Naive thymus-derived CD4-positive, alpha-beta T cell (primary cell): ENCODE data around the gene UBC. TPM values are rescaled to one million over a fixed set of nuclear protein-coding genes. Genes with fewer than 3 reads are reported as not detected.
"Not testable (repeated sequence)": the region's sequence is repeated elsewhere in the genome, so short reads cannot be mapped to it uniquely, and the experiment has no call there.

Source experiments
- ATAC-seq: fragments of 150-1000 bp; cut with Tn5 transposase; 2 replicates; pipeline ENCODE4 v1.10.0; 2021; ENCODE audit warnings: mild to moderate bottlenecking, moderate library complexity
- CTCF ChIA-PET: fragments of 350-600 bp; sonication (Branson Sonifier 250); formaldehyde crosslinking; loops from one replicate; lab custom pipeline; 2021; ENCODE audit warnings: antibody characterized with exemption; lab: Charles Lee
- POLR2A ChIA-PET: fragments of 350-600 bp; sonication (Branson Sonifier 250); formaldehyde crosslinking; loops from one replicate; lab custom pipeline; 2021; ENCODE audit warnings: antibody characterized with exemption, inconsistent platforms; lab: Charles Lee
- DNase-seq, 9 donors: peaks; one replicate each; pipeline versions ENCODE4 v3.0.0 to v3.0.0-alpha.2; 2020 to 2022; ENCODE audit warnings: mixed read lengths in 1 of 9
- H3K27ac ChIP-seq: one replicate; pipeline ENCODE4 v1.7.0; 2013; ENCODE audit warnings: mild to moderate bottlenecking, low read depth, low read length, moderate library complexity
- H3K27me3 ChIP-seq, 2 donors: one replicate each; pipeline ENCODE4 v1.7.0; 2013; ENCODE audit warnings: low read length in 2 of 2, mild to moderate bottlenecking in 2 of 2, moderate library complexity in 2 of 2; ENCODE audit not compliant: control insufficient read depth in 2 of 2, insufficient read depth in 2 of 2
- H3K36me3 ChIP-seq, 3 experiments: 1 replicate in 2 of 3; 2 replicates in 1 of 3; pipeline ENCODE4 v1.7.0; 2013; ENCODE audit warnings: low read length in 3 of 3, mild to moderate bottlenecking in 3 of 3, moderate library complexity in 1 of 3; ENCODE audit not compliant: insufficient read depth in 3 of 3, control insufficient read depth in 2 of 3
- H3K4me1 ChIP-seq, 2 donors: one replicate each; pipeline ENCODE4 v1.7.0; 2013; ENCODE audit warnings: low read length in 2 of 2, mild to moderate bottlenecking in 2 of 2, moderate library complexity in 1 of 2; ENCODE audit not compliant: control insufficient read depth in 2 of 2, insufficient read depth in 2 of 2
- H3K4me3 ChIP-seq: 2 replicates; pipeline ENCODE4 v1.7.0; 2013; ENCODE audit warnings: mild to moderate bottlenecking, low read length
- H3K9me3 ChIP-seq, 3 experiments: 1 replicate in 2 of 3; 2 replicates in 1 of 3; pipeline ENCODE4 v1.7.0; 2013; ENCODE audit warnings: low read length in 3 of 3; ENCODE audit not compliant: control insufficient read depth in 2 of 3
- H3K27ac Mint-ChIP-seq, 9 donors: one replicate each; pipeline ENCODE4 v1.8.0; 2020 to 2022; ENCODE audit warnings: mixed read lengths in 9 of 9, mild to moderate bottlenecking in 8 of 9, moderate library complexity in 5 of 9, inconsistent platforms in 2 of 9
- H3K27me3 Mint-ChIP-seq, 5 donors: one replicate each; pipeline ENCODE4 v1.8.0; 2021 to 2022; ENCODE audit warnings: mixed read lengths in 5 of 5, mild to moderate bottlenecking in 1 of 5
- H3K36me3 Mint-ChIP-seq, 5 donors: one replicate each; pipeline ENCODE4 v1.8.0; 2020 to 2022; ENCODE audit warnings: mixed read lengths in 5 of 5, mild to moderate bottlenecking in 3 of 5, inconsistent platforms in 1 of 5
- H3K4me1 Mint-ChIP-seq, 7 donors: one replicate each; pipeline ENCODE4 v1.8.0; 2020 to 2022; ENCODE audit warnings: mixed read lengths in 7 of 7, mild to moderate bottlenecking in 3 of 7, inconsistent platforms in 1 of 7
- H3K4me3 Mint-ChIP-seq, 10 donors: one replicate each; pipeline ENCODE4 v1.8.0; 2020 to 2022; ENCODE audit warnings: mild to moderate bottlenecking in 10 of 10, mixed read lengths in 10 of 10, moderate library complexity in 6 of 10, inconsistent platforms in 2 of 10
- H3K9me3 Mint-ChIP-seq, 11 donors: one replicate each; pipeline ENCODE4 v1.8.0; 2020 to 2022; ENCODE audit warnings: mixed read lengths in 11 of 11, mild to moderate bottlenecking in 4 of 11, inconsistent platforms in 1 of 11, moderate library complexity in 1 of 11
- intact Hi-C, 2 donors: fragments of 100-400 bp; cut with micrococcal nuclease; formaldehyde crosslinking; loops; one replicate each; pipeline ENCODE4 v1.15.1; 2023
- polyA plus RNA-seq, 2 donors: library from polyadenylated mRNA; unstranded; fragments of 300-500 nt; fragmentation: Illumina TruSeq; gene quantifications; one replicate each; pipeline ENCODE4 v1.2.3, GENCODE V29; 2021
- total RNA-seq, 6 experiments: library from RNA in 5 of 6; stranded (reverse) in 5 of 6; gene quantifications; 1 replicate in 5 of 6; 2 replicates in 1 of 6; pipeline ENCODE4 v1.2.3 and lab custom pipeline; 2021 to 2026

UBC gene
- total and polyA plus RNA-seq, 7 experiments from 2014 or later = 753 to 1,865 (median 945) TPM

DNA sequence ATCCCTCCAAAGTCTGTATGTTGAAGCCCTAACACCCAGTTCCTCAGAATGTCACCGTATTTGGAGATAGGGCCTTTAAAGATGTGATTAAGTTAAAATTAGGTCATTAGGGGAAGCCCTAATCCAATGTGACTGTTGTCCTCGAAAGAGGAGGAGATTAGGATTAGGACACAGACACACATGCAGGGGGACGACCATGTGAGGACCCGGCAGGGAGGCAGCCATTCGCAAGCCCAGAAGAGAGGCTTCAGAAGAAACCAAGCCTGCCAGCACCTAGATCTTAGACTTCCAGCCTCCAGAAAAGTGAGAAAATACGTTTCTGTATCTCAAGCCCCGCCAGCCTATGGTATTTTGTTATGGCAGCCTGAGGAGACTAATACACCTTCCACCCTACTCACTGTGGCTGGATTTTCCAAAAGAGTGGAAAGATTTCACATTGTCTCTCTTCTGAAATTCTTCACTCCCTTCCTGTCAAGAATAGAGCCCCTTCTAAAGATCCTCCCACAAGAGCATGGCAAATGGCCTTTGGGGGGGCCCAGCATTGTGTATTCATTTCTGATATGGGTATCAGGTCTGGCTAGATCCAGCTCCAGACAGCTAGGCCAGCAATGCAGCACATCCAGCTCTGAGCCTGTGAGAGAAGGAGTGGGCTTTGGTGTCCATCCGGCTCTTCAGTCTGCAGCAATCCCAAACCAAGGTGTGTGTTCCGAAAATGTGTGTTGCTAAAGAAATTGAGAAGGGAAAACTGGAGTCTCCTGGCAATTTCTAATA, 15.4 kb upstream of the UBC start:
- peak overlapping the region in 5 of 10 donors; percentile 12 to 97 (median 89) for H3K4me3 Mint-ChIP-seq
- H3K9me3 Mint-ChIP-seq = peaks cover 0 to 13% (median 0%) of the 10 kb centered on the region in 11 donors
- no peak for DNase-seq
- Histone ChIP-seq H3K27ac (no peak overlapping the region), H3K4me3 (no peak overlapping the region), H3K9me3 (no peaks in the 10 kb centered on the region), H3K4me1 (peaks cover 13 to 14% of the 10 kb centered on the region in 2 donors), H3K27me3 (no peaks in the 10 kb centered on the region), H3K36me3 (no peaks in the 10 kb centered on the region)
- ATAC-seq = no peak
- H3K27ac Mint-ChIP-seq = peak overlapping the region in 3 of 9 donors; percentile 40 to 98 (median 96)
- H3K4me1 Mint-ChIP-seq = peaks cover 18 to 31% (median 28%) of the 10 kb centered on the region in 7 donors
- ChIA-PET CTCF (interaction anchor here (1.2 to 1.5 kb wide), 2 partner anchors 23 to 27 kb away, joined by 3 read pairs; no protein-coding TSS in a partner anchor), POLR2A (interaction anchor here (0.6 to 13.8 kb wide), 4 partner anchors 9 to 689 kb away, joined by 3 to 764 read pairs (median 6); partner anchors contain the start of gene UBC)
- H3K27me3 Mint-ChIP-seq = peaks cover 0 to 9% (median 0%) of the 10 kb centered on the region in 5 donors
- intact Hi-C loops = loop anchor here in 1 of 2 donors (5.0 kb wide), 1 partner anchor 958 kb away; the partner anchor contains the start of genes CCDC92 and ZNF664
- peaks cover 0 to 11% (median 0%) of the 10 kb centered on the region in 5 donors for H3K36me3 Mint-ChIP-seq

DNA sequence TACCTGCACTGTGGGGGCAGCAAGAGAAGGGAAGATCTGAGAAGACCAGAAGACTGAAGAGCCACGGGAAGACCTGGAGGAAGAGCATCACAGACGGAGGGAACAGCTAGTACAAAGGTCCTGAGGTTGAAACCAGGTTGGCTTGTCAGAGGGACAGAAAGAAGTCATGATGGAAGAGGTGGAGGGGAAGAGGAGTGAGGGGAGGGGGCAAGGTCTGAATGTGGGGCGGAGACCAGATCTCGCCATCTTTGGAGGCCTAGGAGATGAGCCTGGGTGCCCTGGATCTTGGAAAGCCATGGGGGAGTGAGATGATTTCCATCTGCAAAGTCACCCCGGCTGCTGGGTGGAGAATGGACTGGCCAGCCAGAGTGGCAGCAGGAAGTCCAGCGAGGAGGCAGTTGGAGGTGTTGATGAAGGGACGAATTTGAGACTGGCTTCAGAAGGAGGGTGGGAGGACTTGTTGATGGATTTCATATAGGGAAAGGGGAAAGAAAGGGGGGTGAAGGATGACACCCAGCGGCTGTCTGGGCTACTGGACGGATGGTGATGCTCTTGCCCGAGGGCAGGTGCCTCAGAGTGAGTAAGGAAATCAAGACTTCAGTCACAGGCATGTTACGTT, 14.6 kb upstream of the UBC start:
- H3K36me3 Mint-ChIP-seq = peaks cover 0 to 11% (median 0%) of the 10 kb centered on the region in 5 donors
- Histone ChIP-seq H3K4me1 (peaks cover 13 to 14% of the 10 kb centered on the region in 2 donors), H3K9me3 (no peaks in the 10 kb centered on the region), H3K36me3 (no peaks in the 10 kb centered on the region), H3K4me3 (peak overlapping the region; percentile 91), H3K27ac (no peak overlapping the region), H3K27me3 (no peaks in the 10 kb centered on the region)
- intact Hi-C loops = loop anchor here in 1 of 2 donors (5.0 kb wide), 1 partner anchor 957 kb away; the partner anchor contains the start of genes CCDC92 and ZNF664
- peak overlapping the region; percentile 51 to 100 (median 90) for H3K27ac Mint-ChIP-seq
- peaks cover 18 to 31% (median 28%) of the 10 kb centered on the region in 7 donors for H3K4me1 Mint-ChIP-seq
- DNase-seq = no peak
- H3K4me3 Mint-ChIP-seq = peak overlapping the region; percentile 56 to 97 (median 92)
- H3K9me3 Mint-ChIP-seq = peaks cover 0 to 13% (median 0%) of the 10 kb centered on the region in 11 donors
- ChIA-PET POLR2A (interaction anchor here (0.6 to 17.1 kb wide), 6 partner anchors 8 to 23 kb away, joined by 3 to 764 read pairs (median 30); partner anchors contain the start of gene UBC), CTCF (interaction anchor here (1.4 to 3.8 kb wide), 4 partner anchors 10 to 22 kb away, joined by 6 to 28 read pairs (median 14); partner anchors contain the start of gene UBC)
- peaks cover 0 to 9% (median 0%) of the 10 kb centered on the region in 5 donors for H3K27me3 Mint-ChIP-seq
- ATAC-seq = no peak

DNA sequence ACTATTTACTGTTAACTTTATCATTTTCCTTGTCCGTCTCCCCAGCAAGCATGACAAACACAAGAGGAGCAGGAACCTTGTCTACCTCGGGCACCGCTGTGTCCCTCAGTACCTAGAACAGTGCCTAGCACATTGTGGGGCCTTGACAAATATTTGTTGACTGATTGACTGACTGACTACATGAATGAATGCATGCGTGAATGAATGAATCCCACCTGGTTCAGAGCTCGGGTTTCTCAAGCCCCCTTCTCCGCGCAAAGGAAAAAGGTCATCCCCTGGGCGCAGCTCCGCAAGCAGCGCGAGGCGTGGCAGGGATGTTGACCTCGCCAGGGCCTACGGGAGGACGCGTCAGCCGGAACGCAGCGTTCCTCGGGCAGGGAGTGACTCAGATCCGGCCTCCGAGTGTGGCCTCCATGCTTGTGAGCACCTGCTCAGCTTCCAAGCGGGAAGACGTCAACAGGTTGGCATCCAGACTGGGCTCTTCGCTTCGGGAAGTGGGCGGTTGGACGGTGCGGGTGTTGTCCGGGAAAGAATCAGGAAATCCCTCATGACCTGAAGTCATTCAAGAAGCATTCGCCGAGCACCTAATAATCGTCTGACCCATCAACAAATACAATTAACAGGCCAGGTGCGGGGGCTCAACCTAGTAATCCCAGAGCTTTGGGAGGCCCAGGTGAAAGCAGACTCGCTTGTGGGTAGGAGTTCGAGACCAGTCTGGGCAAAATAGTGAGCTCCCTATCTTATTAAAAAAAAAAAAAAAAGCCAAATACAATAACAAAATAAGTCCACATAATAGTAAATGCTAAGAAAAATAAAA, 13.9 kb upstream of the UBC start:
- H3K27me3 Mint-ChIP-seq = peaks cover 0 to 9% (median 0%) of the 10 kb centered on the region in 5 donors
- H3K4me3 Mint-ChIP-seq = peak overlapping the region; percentile 84 to 97 (median 93)
- intact Hi-C loops = loop anchor here in 1 of 2 donors (5.0 kb wide), 1 partner anchor 956 kb away; the partner anchor contains the start of genes CCDC92 and ZNF664
- peak in 1 of 9 donors; percentile 60 for DNase-seq
- Histone ChIP-seq H3K36me3 (no peaks in the 10 kb centered on the region), H3K4me3 (peak overlapping the region; percentile 91), H3K27ac (peak overlapping the region; percentile 65), H3K4me1 (peaks cover 13 to 14% of the 10 kb centered on the region in 2 donors), H3K27me3 (no peaks in the 10 kb centered on the region), H3K9me3 (no peaks in the 10 kb centered on the region)
- POLR2A ChIA-PET = interaction anchor here (0.6 to 17.1 kb wide), 8 partner anchors 8 to 704 kb away, joined by 3 to 764 read pairs (median 3); partner anchors contain the start of gene UBC
- ATAC-seq = peak; percentile 49
- H3K9me3 Mint-ChIP-seq = peaks cover 0 to 13% (median 0%) of the 10 kb centered on the region in 11 donors
- H3K4me1 Mint-ChIP-seq = peaks cover 18 to 33% (median 28%) of the 10 kb centered on the region in 7 donors
- CTCF ChIA-PET = interaction anchor here (1.4 to 3.8 kb wide), 6 partner anchors 9 to 21 kb away, joined by 5 to 28 read pairs (median 9); partner anchors contain the start of gene UBC
- H3K27ac Mint-ChIP-seq = peak overlapping the region; percentile 90 to 100 (median 98)
- peaks cover 0 to 11% (median 0%) of the 10 kb centered on the region in 5 donors for H3K36me3 Mint-ChIP-seq

DNA sequence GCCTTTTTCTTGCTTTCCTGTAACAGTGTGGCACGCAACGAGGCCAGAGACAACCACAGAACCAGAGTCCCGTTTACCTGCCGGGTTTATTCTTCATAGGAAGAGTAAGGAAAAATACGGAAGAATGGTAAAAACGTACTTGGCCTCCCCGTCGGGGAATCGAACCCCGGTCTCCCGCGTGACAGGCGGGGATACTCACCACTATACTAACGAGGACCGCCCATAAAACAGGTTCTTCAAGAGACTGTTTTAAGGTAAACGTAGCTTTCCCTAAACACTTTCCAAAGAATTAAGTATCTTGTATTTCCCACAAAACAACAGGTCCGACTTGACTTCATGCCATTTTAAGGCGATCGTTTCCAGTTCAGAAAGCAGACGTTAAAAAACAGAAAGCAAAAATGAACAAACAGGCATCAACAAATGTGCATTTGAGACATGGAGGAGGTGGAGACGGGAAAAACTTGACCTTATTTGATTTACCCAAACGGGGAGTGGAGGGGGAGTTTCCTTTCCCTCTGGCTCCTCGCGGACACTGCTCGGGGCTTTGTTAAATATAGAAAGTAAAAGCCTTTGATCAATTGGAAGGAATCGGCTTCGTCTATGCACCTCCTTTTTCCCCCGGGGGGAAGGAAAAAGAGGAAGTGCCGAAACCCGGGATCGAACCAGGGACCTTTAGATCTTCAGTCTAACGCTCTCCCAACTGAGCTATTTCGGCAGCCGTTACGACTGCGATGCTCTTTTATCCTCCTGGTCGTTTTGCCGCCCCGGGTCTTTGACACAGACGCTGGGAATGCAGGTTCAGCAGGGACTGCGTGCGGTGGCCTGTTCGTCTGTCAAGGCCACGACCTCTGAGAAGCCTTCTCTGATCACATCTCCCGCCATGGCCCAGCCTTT, 13.0 kb upstream of the UBC start:
- peak overlapping the region; percentile 84 to 97 (median 93) for H3K4me3 Mint-ChIP-seq
- peak; percentile 93 for ATAC-seq

DNA sequence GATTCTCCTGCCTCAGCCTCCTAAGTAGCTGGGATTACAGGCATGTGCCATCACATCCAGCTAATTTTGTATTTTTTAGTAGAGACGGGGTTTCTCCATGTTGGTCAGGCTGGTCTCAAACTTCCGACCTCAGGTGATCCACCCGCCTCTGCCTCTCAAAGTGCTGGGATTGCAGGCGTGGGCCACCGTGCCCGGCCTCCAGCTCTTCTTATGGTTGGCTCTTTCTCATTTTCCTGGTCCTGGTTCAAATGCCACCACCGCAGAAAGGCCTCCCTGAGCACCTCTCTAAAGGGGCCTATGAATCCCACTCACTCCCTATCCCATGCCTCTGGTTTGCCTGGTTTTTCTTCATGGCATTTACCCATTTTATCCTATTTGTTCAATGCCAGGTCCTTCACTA, 11.3 kb upstream of the UBC start:
- not testable (repeated sequence) for DNase-seq, H3K4me3 ChIP-seq, H3K27ac ChIP-seq, H3K27me3 ChIP-seq, H3K9me3 ChIP-seq, ATAC-seq, H3K36me3 ChIP-seq
- Mint-ChIP-seq H3K27ac (peak overlapping the region in 4 of 9 donors; percentile 90 to 100 (median 97)), H3K27me3 (peaks cover 0 to 11% (median 0%) of the 10 kb centered on the region in 5 donors), H3K9me3 (peaks cover 0 to 20% (median 0%) of the 10 kb centered on the region in 11 donors), H3K4me3 (peak overlapping the region in 1 of 10 donors; percentile 8), H3K36me3 (peaks cover 0 to 11% (median 0%) of the 10 kb centered on the region in 5 donors), H3K4me1 (peaks cover 35 to 53% (median 49%) of the 10 kb centered on the region in 7 donors)
- intact Hi-C loops = loop anchor here (2.0 to 5.0 kb wide), 2 partner anchors 67 to 953 kb away; partner anchors contain the start of genes BRI3BP (in 1 of the 2), CCDC92 (in 1 of the 2) and ZNF664 (in 1 of the 2)
- H3K4me1 ChIP-seq = peaks cover 32 to 35% of the 10 kb centered on the region in 2 donors
- ChIA-PET POLR2A (interaction anchor here (3.9 to 17.1 kb wide), 3 partner anchors 8 to 13 kb away, joined by 57 to 764 read pairs (median 158); partner anchors contain the start of gene UBC), CTCF (interaction anchor here (0.6 to 3.8 kb wide), 2 partner anchors 15 to 336 kb away, joined by 3 to 28 read pairs; no protein-coding TSS in a partner anchor)

More for the DNA sequence above, 13.0 kb upstream of the UBC start:
- intact Hi-C loops = loop anchor here (1.0 to 5.0 kb wide), 5 partner anchors 10 to 955 kb away; partner anchors contain the start of genes BRI3BP (in 1 of the 2), CCDC92 (in 1 of the 2) and ZNF664 (in 1 of the 2)
- H3K27ac ChIP-seq = peak overlapping the region; percentile 65
- H3K36me3 ChIP-seq = no peaks in the 10 kb centered on the region
- Mint-ChIP-seq H3K36me3 (peaks cover 0 to 11% (median 0%) of the 10 kb centered on the region in 5 donors), H3K9me3 (peaks cover 0 to 13% (median 0%) of the 10 kb centered on the region in 11 donors), H3K4me1 (peaks cover 18 to 37% (median 32%) of the 10 kb centered on the region in 7 donors), H3K27ac (peak overlapping the region; percentile 90 to 100 (median 98)), H3K27me3 (peaks cover 0 to 9% (median 0%) of the 10 kb centered on the region in 5 donors)
- peak; percentile 86 to 95 (median 92) for DNase-seq
- POLR2A ChIA-PET = interaction anchor here (0.7 to 17.1 kb wide), 6 partner anchors 9 to 703 kb away, joined by 3 to 764 read pairs (median 30); partner anchors contain the start of gene UBC
- peak overlapping the region; percentile 91 for H3K4me3 ChIP-seq
- no peaks in the 10 kb centered on the region for H3K9me3 ChIP-seq
- H3K27me3 ChIP-seq = no peaks in the 10 kb centered on the region
- peaks cover 15 to 18% of the 10 kb centered on the region in 2 donors for H3K4me1 ChIP-seq
- CTCF ChIA-PET = interaction anchor here (1.4 to 3.8 kb wide), 6 partner anchors 8 to 20 kb away, joined by 5 to 28 read pairs (median 9); partner anchors contain the start of gene UBC
